ENCODE measurements around the gene GATAD2B. TPM values are rescaled to one million over a fixed set of nuclear protein-coding genes. Genes with fewer than 3 reads are reported as not detected.
A peak's percentile ranks its signal among the peaks of the same experiment; 100 is the strongest.

The GATAD2B gene
- 10 to 100 TPM; 33.5 to 43.5 TPM for total RNA-seq
- long read RNA-seq, donor 1, partial matches to known transcripts, result 0 of 3 reads
- long read RNA-seq, donor 1, other reads (novel, unspliced or antisense), result 3 of 3 reads
- long read RNA-seq, donor 2, partial matches to known transcripts, result 1 of 4 reads
- long read RNA-seq, donor 2, other reads (novel, unspliced or antisense), result 3 of 4 reads

DNA sequence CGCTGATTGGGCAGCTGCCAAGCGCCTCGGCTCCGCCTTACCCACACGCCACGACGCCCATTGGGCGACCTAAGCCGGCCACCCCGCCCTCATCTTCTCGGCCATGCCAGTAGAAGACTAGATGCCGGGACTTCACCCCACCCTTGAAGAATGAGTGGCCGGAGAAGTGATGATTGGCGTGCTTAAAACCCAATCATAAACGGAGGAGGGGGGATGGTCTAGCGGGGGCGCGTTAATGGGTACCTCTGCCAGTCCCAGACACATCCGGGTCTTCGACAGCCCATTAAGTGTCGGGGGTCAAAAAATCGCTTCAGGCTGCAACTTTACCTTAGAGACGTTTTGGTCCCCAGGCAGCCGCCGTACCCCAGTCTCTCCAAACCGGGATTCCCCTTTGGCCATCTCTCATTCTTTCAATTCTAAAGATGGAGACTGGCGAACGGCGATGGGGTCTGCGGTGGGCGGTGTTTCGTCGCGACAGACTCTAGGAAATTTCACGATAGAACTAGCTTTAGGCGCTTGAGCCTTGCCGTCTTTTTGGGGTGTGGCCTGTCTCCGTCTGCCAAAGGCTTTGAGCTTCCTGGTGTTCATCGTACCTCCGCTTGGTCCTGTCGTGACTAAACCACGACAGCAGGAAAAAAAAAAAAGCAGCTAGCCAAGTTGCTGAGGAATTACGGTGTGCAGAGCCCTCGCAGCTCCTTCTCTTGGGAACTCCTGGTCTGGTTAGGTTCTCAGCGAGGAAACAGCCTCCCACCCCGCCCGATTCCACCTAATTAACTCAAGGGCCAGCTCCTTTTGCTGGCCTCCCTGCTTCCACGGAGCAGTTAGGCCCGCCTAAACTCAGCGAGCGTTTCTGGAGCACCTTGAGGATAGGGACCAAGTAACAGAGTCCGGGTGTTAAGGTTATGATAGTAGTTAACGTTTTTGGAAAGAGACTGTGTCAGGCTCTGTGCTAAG, at the start of gene GATAD2B:
Gene GATAD2B (minus strand): TSS at position 1 of the 954 bp plus-strand sequence. CDS start 94,625 bp downstream, outside the sequence.
- intact Hi-C loops (cut with DNase I), result loop anchor here in 1 of 2 donors (5.0 kb wide), 1 partner anchor 36 kb away; no protein-coding TSS in a partner anchor
- DNase-seq (ENCODE audit: low spot score), result peak; percentile 100

GRCh38 chr1:153970346-153970745, 47.6 kb upstream of the GATAD2B start:
- peak; percentile 18 for DNase-seq (ENCODE audit: low spot score)
- intact Hi-C loops (cut with DNase I), result no loop called here

DNA sequence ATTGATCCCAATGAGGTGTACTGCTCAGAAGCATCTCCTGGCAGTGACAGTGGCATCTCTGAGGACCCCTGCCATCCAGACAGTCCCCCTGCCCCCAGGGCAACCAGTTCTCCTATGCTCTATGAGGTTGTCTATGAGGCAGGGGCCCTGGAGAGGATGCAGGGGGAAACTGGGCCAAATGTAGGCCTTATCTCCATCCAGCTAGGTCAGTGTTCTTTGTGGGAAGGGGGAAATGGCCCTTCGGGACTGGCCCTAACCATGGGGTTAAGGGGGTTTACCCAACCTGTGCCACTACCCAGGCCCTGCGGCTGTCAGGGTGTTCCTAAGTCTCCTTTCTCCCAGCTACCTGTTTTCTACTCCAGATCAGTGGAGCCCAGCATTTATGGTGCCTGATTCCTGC, 46.2 kb upstream of the GATAD2B start:
- intact Hi-C loops (cut with DNase I), result no loop called here
- peak; percentile 35 for DNase-seq (ENCODE audit: low spot score)

- intact Hi-C loops (cut with DNase I), result no loop called here
- peak; percentile 74 for DNase-seq (ENCODE audit: low spot score)
These were observed 45.6 kb upstream of the GATAD2B start for GRCh38 chr1:153968408-153968807.

DNA sequence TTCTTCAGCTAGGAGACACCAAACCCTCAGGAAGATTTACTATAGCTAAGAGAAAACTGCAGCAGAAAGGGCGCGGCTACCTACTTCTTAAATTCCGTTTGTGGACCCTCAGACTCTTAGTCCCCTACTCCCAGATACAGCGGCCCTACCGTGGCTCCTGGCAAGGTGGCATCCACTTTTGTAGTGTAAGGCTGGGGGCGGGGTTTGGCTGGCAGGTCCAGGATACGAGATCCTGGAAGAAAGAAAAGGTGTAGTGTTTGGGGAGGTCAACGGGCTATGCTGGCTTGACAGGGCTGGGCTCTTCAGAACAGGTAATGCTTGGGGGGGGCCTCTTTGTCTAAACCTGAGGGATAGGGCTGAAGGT, 45.2 kb upstream of the GATAD2B start:
- intact Hi-C loops (cut with DNase I), result no loop called here
- DNase-seq (ENCODE audit: low spot score), result peak; percentile 75

GRCh38 chr1:153967107-153967999, 44.6 kb upstream of the GATAD2B start, which contains the start of gene CREB3L4:
TSS of gene CREB3L4 (plus strand) at chr1:153967902. CDS start at chr1:153968526, 624 bp downstream.
- intact Hi-C loops (cut with DNase I), result no loop called here
- DNase-seq (ENCODE audit: low spot score), result peak; percentile 96

DNA sequence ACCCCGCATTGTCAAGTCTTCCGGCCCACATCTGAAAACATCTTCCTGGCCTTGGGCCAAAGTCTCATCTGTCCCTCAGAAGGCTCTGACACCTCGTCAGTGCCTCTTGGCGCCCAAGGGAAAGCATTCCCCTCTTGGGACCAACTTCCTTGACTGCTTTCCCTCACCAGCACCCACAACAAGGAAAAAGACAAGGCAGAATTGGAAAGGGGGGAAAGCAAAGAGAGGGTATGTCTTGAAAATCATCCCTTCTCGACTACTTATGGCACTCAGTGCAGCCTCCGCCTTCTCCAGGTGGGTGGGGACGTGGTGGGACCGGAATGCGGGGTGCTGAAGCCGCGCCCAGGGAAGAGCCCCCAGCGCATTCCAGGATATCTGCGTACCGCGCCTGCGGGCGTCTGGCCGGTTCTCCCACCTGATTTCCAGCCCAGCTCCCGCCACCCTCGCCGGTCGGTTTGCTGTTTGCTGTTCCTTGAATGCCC, 41.1 kb upstream of the GATAD2B start:
- intact Hi-C loops (cut with DNase I), result no loop called here
- peak; percentile 85 for DNase-seq (ENCODE audit: low spot score)

GRCh38 chr1:153963030-153963849, 40.5 kb upstream of the GATAD2B start, which contains the start of gene SLC39A1:
TSS of gene SLC39A1 (minus strand) at chr1:153963537. CDS start at chr1:153962715, 822 bp downstream.
- DNase-seq (ENCODE audit: low spot score), result peak; percentile 99
- intact Hi-C loops (cut with DNase I), result no loop called here

DNA sequence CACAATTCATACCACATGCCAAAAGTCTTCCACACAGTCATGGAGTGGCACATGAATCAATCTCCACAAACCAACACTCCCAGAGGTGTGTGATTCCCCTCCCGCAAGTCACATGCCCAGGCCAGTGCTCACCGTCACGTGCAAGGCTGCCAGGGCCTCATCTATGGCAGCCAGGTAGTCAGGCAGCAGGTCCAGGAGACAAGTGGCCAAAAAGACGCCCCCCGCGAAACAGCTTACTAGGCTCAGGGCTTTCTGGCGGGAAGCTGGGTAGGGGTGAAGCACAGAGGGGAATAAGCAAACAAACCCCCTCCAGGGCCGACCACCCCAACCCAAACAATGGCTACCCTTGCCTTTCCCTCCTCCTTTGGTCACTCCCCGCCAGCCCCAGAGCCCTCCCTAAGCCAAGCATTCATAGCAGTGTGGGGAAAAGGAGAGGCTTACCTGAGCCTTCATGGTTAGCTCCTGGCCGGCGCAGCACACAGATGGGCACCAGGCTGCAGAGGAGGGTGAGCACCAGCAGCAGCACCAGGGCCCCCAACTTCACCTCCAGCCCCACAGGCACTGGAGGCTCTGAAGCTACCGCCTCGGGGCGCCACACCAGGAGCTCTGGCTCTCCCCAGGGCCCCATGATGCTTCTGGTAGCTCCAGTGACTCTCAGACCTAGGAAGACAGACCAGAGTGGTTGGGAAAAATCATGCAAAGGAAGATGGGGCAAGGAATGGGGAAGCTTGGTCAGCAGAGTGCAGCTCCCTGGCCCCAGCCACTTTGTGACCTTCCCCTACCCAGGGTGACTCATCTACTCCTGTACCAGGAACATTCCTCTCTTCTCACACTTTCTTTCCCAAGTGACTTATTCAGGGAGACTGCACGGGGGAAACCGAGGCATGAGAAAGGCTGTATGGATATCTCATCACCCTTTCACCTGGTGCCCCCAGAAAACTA, 39.6 kb upstream of the GATAD2B start:
- DNase-seq (ENCODE audit: low spot score), result no peak
- intact Hi-C loops (cut with DNase I), result no loop called here

- intact Hi-C loops (cut with DNase I), result no loop called here
- DNase-seq (ENCODE audit: low spot score), result no peak
These were observed 38.6 kb upstream of the GATAD2B start for GRCh38 chr1:153961421-153961820.

GRCh38 chr1:153960206-153960605, 37.4 kb upstream of the GATAD2B start:
- no peak for DNase-seq (ENCODE audit: low spot score)
- intact Hi-C loops (cut with DNase I), result no loop called here

- intact Hi-C loops (cut with DNase I), result no loop called here
These were observed 36.7 kb upstream of the GATAD2B start for GRCh38 chr1:153959454-153959853.

GRCh38 chr1:153958961-153959260, 36.1 kb upstream of the GATAD2B start:
- intact Hi-C loops (cut with DNase I), result no loop called here
- no peak for DNase-seq (ENCODE audit: low spot score)

More at GRCh38 chr1:153959454-153959853, 36.7 kb upstream of the GATAD2B start:
- DNase-seq (ENCODE audit: low spot score), result no peak

DNA sequence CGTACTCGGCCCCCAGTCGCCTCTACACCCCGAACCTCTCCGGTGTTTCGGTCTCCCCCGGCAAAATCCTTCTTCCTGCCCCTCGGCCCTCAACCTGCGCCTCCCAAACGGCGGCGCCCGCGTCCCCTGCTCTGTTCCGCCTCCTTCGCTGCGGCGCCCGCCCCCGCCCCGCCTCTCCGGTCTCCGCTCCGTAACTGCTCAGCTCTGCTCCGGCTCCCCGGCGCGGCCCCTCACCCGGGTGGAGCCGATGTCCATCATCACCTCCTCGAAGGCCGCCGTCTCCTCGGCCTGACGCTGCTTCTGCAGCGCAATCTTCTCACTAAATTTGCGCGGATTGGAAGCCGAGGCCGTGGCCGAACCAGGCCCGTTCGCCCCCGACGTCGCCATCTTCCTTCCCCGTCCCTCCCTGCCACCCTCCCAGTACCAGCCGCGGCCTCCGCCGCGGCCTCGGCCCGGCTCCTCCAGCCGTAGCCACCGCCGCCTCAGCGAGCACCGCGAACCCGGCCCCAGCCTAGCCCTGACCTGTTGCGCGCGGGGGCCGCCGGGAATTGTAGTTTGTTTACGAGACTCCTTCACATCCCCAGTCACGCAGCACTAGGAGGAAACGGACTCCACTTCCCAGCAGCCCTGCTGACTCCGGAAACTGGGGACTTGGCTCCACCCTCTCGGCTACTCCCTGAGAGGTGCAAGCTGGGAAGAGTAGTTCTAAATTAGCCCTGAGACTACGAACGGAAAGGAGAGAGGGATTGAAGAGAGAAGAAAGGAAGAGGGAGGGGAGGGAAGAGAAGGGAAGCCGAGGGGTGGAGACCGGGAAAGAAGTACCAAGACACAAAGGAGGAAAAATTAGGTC, 35.6 kb upstream of the GATAD2B start, which contains the start of gene CRTC2:
Gene CRTC2 (minus strand): TSS at position 502 of the 850 bp plus-strand sequence. CDS start 115 bp downstream, at position 387.
- DNase-seq (ENCODE audit: low spot score), result peak; percentile 100
- intact Hi-C loops (cut with DNase I), result no loop called here

DNA sequence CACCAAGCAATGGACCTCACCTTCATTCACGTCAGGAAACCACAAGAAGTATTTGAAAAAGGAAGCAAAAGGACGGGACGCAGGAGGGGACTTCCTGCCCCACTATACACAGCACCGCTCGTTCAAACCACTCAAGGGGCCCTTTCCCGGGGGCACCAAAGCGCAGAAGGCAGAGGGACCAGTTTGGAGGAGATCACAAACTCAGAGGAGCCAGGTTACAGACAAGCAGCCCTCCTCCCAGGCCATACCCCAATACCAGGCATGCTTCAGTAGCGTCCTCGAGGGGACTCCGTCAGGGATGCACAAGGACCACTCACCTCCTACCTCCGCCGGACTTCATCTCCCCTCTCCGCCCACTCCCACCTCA, 35.0 kb upstream of the GATAD2B start:
- no peak for DNase-seq (ENCODE audit: low spot score)

DNA sequence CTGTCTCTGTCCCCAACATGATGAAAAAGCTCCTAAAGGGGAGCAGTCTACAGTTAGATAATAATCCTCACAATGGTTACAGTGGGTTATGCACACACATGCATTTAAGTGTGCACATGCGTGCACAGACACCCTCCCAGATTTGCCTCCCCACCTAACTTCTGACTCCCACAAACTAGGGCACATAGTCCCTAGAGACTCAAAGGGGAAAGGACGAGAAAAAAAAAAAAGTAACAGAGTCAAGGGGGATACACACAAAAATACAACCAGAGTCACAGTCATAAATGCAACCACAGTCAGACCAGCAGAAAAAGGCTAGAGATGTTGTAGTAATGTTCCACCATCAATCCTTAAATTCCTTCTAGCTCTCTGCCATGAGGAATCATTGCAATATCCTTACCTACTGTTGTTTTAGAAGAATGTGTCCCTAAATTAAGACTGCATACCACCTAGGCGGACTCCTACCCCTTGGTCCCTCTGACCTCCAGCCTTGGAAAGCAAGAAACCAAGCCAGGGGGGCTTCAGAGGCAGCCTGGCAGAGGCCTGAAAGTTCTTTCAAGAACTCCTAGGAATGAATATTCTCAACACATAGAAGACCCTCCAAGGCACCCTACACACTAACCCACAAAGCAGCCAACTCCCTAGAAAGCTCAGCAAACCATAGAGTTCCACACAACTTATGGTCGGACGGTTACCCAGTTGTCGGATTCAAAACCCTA, 34.4 kb upstream of the GATAD2B start:
- DNase-seq (ENCODE audit: low spot score), result no peak
- intact Hi-C loops (cut with DNase I), result no loop called here

More for the DNA sequence above, 35.0 kb upstream of the GATAD2B start:
- intact Hi-C loops (cut with DNase I), result no loop called here
